ENCODE measurements around the gene SAP30. TPM values are rescaled to one million over a fixed set of nuclear protein-coding genes. Genes with fewer than 3 reads are reported as not detected.

SAP30 gene
- total and polyA plus RNA-seq, 3 experiments from 2014 or later, result 10.0 to 25.3 (median 24.8) TPM

- Histone ChIP-seq H3K4me3 (ENCODE audit: low read length) (no peak overlapping the region), H3K27me3 (ENCODE audit: insufficient read depth, low read length, poor library complexity, severe bottlenecking) (no peaks in the 10 kb centered on the region), H3K4me1 (ENCODE audit: insufficient read depth, low read length) (no peaks in the 10 kb centered on the region), H3K9me3 (ENCODE audit: low read length) (no peaks in the 10 kb centered on the region), H3K36me3 (ENCODE audit: insufficient read depth, low read length) (no peaks in the 10 kb centered on the region), H3K27ac (ENCODE audit: low read depth, low read length) (no peak overlapping the region)
- no peak overlapping the region for H3K27ac Mint-ChIP-seq
- ChIA-PET POLR2A (no interaction called here), CTCF (no interaction called here)
- H3K4me3 Mint-ChIP-seq, result no peak overlapping the region
- H3K9me3 Mint-ChIP-seq, result no peaks in the 10 kb centered on the region
- H3K36me3 Mint-ChIP-seq, result peaks cover 0 to 10% (median 4%) of the 10 kb centered on the region in 3 donors
- no peaks in the 10 kb centered on the region for H3K4me1 Mint-ChIP-seq
- DNase-seq, result no peak
- H3K27me3 Mint-ChIP-seq, result no peaks in the 10 kb centered on the region
Observed at GRCh38 chr4:173391701-173392100, 20.9 kb downstream of the SAP30 start.

GRCh38 chr4:173397604-173398003 is 26.9 kb downstream of the SAP30 start:
- Mint-ChIP-seq H3K36me3 (peaks cover 0 to 10% (median 6%) of the 10 kb centered on the region in 3 donors), H3K9me3 (no peaks in the 10 kb centered on the region), H3K27me3 (no peaks in the 10 kb centered on the region), H3K4me1 (no peaks in the 10 kb centered on the region), H3K4me3 (no peak overlapping the region), H3K27ac (no peak overlapping the region)
- POLR2A ChIA-PET, result no interaction called here
- Histone ChIP-seq H3K27ac (ENCODE audit: low read depth, low read length) (no peak overlapping the region), H3K27me3 (ENCODE audit: insufficient read depth, low read length, poor library complexity, severe bottlenecking) (no peaks in the 10 kb centered on the region), H3K9me3 (ENCODE audit: low read length) (no peaks in the 10 kb centered on the region), H3K4me3 (ENCODE audit: low read length) (no peak overlapping the region), H3K4me1 (ENCODE audit: insufficient read depth, low read length) (no peaks in the 10 kb centered on the region), H3K36me3 (ENCODE audit: insufficient read depth, low read length) (no peaks in the 10 kb centered on the region)
- no peak for DNase-seq
- CTCF ChIA-PET, result interaction anchor here (1.2 to 1.4 kb wide), 3 partner anchors 10 to 79 kb away, joined by 3 read pairs; no protein-coding TSS in a partner anchor

GRCh38 chr4:173398220-173398619 is 27.5 kb downstream of the SAP30 start:
- CTCF ChIA-PET, result interaction anchor here (1.2 to 1.4 kb wide), 3 partner anchors 9 to 79 kb away, joined by 3 read pairs; no protein-coding TSS in a partner anchor
- POLR2A ChIA-PET, result no interaction called here
- Histone ChIP-seq H3K9me3 (ENCODE audit: low read length) (no peaks in the 10 kb centered on the region), H3K4me1 (ENCODE audit: insufficient read depth, low read length) (no peaks in the 10 kb centered on the region), H3K27ac (ENCODE audit: low read depth, low read length) (no peak overlapping the region), H3K27me3 (ENCODE audit: insufficient read depth, low read length, poor library complexity, severe bottlenecking) (no peaks in the 10 kb centered on the region), H3K36me3 (ENCODE audit: insufficient read depth, low read length) (no peaks in the 10 kb centered on the region), H3K4me3 (ENCODE audit: low read length) (no peak overlapping the region)
- DNase-seq, result no peak
- Mint-ChIP-seq H3K4me3 (no peak overlapping the region), H3K36me3 (peaks cover 0 to 9% (median 6%) of the 10 kb centered on the region in 3 donors), H3K9me3 (no peaks in the 10 kb centered on the region), H3K4me1 (no peaks in the 10 kb centered on the region), H3K27me3 (no peaks in the 10 kb centered on the region), H3K27ac (no peak overlapping the region)

- no peak within 1 kb of the TSS for H3K4me3 Mint-ChIP-seq
- DNase-seq, result no peak
- Histone ChIP-seq H3K27ac (ENCODE audit: low read depth, low read length) (no peak within 1 kb of the TSS), H3K4me1 (ENCODE audit: insufficient read depth, low read length) (no peaks in the 10 kb centered on the region), H3K4me3 (ENCODE audit: low read length) (no peak within 1 kb of the TSS), H3K9me3 (ENCODE audit: low read length) (no peaks in the 10 kb centered on the region), H3K36me3 (ENCODE audit: insufficient read depth, low read length) (no peaks in the 10 kb centered on the region), H3K27me3 (ENCODE audit: insufficient read depth, low read length, poor library complexity, severe bottlenecking) (no peaks in the 10 kb centered on the region)
- H3K27ac Mint-ChIP-seq, result no peak within 1 kb of the TSS
- POLR2A ChIA-PET, result no interaction called here
- CTCF ChIA-PET, result no interaction called here
- H3K36me3 Mint-ChIP-seq, result peaks cover 0 to 9% (median 4%) of the 10 kb centered on the region in 3 donors
- no peaks in the 10 kb centered on the region for H3K4me1 Mint-ChIP-seq
- no peaks in the 10 kb centered on the region for H3K9me3 Mint-ChIP-seq
- no peaks in the 10 kb centered on the region for H3K27me3 Mint-ChIP-seq
Observed at GRCh38 chr4:173398779-173399415, 28.1 kb downstream of the SAP30 start, which contains the start of gene SCRG1. SCRG1 (minus strand) TSS chr4:173399116; CDS start chr4:173391414, 7,702 bp downstream.

GRCh38 chr4:173401063-173401462 is 30.3 kb downstream of the SAP30 start:
- ChIA-PET POLR2A (no interaction called here), CTCF (no interaction called here)
- Mint-ChIP-seq H3K36me3 (peaks cover 0 to 9% (median 7%) of the 10 kb centered on the region in 3 donors), H3K9me3 (no peaks in the 10 kb centered on the region), H3K4me3 (no peak overlapping the region), H3K4me1 (peaks cover 0 to 3% (median 0%) of the 10 kb centered on the region in 3 donors), H3K27ac (no peak overlapping the region), H3K27me3 (no peaks in the 10 kb centered on the region)
- Histone ChIP-seq H3K9me3 (ENCODE audit: low read length) (no peaks in the 10 kb centered on the region), H3K27me3 (ENCODE audit: insufficient read depth, low read length, poor library complexity, severe bottlenecking) (no peaks in the 10 kb centered on the region), H3K36me3 (ENCODE audit: insufficient read depth, low read length) (no peaks in the 10 kb centered on the region), H3K27ac (ENCODE audit: low read depth, low read length) (no peak overlapping the region), H3K4me3 (ENCODE audit: low read length) (no peak overlapping the region), H3K4me1 (ENCODE audit: insufficient read depth, low read length) (no peaks in the 10 kb centered on the region)
- no peak for DNase-seq

GRCh38 chr4:173403051-173403450 is 32.3 kb downstream of the SAP30 start:
- Histone ChIP-seq H3K4me1 (ENCODE audit: insufficient read depth, low read length) (no peaks in the 10 kb centered on the region), H3K27me3 (ENCODE audit: insufficient read depth, low read length, poor library complexity, severe bottlenecking) (no peaks in the 10 kb centered on the region), H3K36me3 (ENCODE audit: insufficient read depth, low read length) (no peaks in the 10 kb centered on the region), H3K9me3 (ENCODE audit: low read length) (no peaks in the 10 kb centered on the region), H3K27ac (ENCODE audit: low read depth, low read length) (no peak overlapping the region), H3K4me3 (ENCODE audit: low read length) (no peak overlapping the region)
- DNase-seq, result no peak
- Mint-ChIP-seq H3K9me3 (no peaks in the 10 kb centered on the region), H3K4me3 (no peak overlapping the region), H3K27ac (no peak overlapping the region), H3K36me3 (peaks cover 0 to 7% (median 5%) of the 10 kb centered on the region in 3 donors), H3K27me3 (no peaks in the 10 kb centered on the region), H3K4me1 (peaks cover 0 to 3% (median 0%) of the 10 kb centered on the region in 3 donors)
- ChIA-PET CTCF (interaction anchor here (0.9 to 2.1 kb wide), 5 partner anchors 13 to 102 kb away, joined by 3 to 7 read pairs (median 3); no protein-coding TSS in a partner anchor), POLR2A (no interaction called here)

GRCh38 chr4:173404296-173404865 is 33.6 kb downstream of the SAP30 start:
- POLR2A ChIA-PET, result no interaction called here
- no peak for DNase-seq
- H3K9me3 Mint-ChIP-seq, result no peaks in the 10 kb centered on the region
- H3K4me1 Mint-ChIP-seq, result peaks cover 0 to 3% (median 0%) of the 10 kb centered on the region in 3 donors
- peaks cover 0 to 7% (median 5%) of the 10 kb centered on the region in 3 donors for H3K36me3 Mint-ChIP-seq
- no peaks in the 10 kb centered on the region for H3K36me3 ChIP-seq (ENCODE audit: insufficient read depth, low read length)
- H3K27ac Mint-ChIP-seq, result no peak overlapping the region
- no peaks in the 10 kb centered on the region for H3K9me3 ChIP-seq (ENCODE audit: low read length)
- CTCF ChIA-PET, result no interaction called here
- H3K4me3 Mint-ChIP-seq, result no peak overlapping the region
- H3K27me3 ChIP-seq (ENCODE audit: insufficient read depth, low read length, poor library complexity, severe bottlenecking), result no peaks in the 10 kb centered on the region
- no peak overlapping the region for H3K4me3 ChIP-seq (ENCODE audit: low read length)
- H3K4me1 ChIP-seq (ENCODE audit: insufficient read depth, low read length), result no peaks in the 10 kb centered on the region
- H3K27me3 Mint-ChIP-seq, result no peaks in the 10 kb centered on the region
- no peak overlapping the region for H3K27ac ChIP-seq (ENCODE audit: low read depth, low read length)

- H3K36me3 Mint-ChIP-seq, result peaks cover 0 to 10% (median 5%) of the 10 kb centered on the region in 3 donors
- H3K27ac Mint-ChIP-seq, result peak overlapping the region in 1 of 8 donors; percentile 21
- H3K27me3 ChIP-seq (ENCODE audit: insufficient read depth, low read length, poor library complexity, severe bottlenecking), result no peaks in the 10 kb centered on the region
- no peak overlapping the region for H3K4me3 ChIP-seq (ENCODE audit: low read length)
- no peak for DNase-seq
- H3K4me3 Mint-ChIP-seq, result no peak overlapping the region
- H3K4me1 ChIP-seq (ENCODE audit: insufficient read depth, low read length), result no peaks in the 10 kb centered on the region
- H3K9me3 Mint-ChIP-seq, result no peaks in the 10 kb centered on the region
- POLR2A ChIA-PET, result no interaction called here
- H3K27me3 Mint-ChIP-seq, result no peaks in the 10 kb centered on the region
- H3K36me3 ChIP-seq (ENCODE audit: insufficient read depth, low read length), result no peaks in the 10 kb centered on the region
- CTCF ChIA-PET, result no interaction called here
- H3K4me1 Mint-ChIP-seq, result peaks cover 0 to 3% (median 0%) of the 10 kb centered on the region in 3 donors
- H3K9me3 ChIP-seq (ENCODE audit: low read length), result no peaks in the 10 kb centered on the region
- H3K27ac ChIP-seq (ENCODE audit: low read depth, low read length), result no peak overlapping the region
Observed at GRCh38 chr4:173405840-173406606, 35.3 kb downstream of the SAP30 start.

Data from CD8-positive, alpha-beta memory T cell (primary cell).